Fibroblast of upper back skin (primary cell): ENCODE results near the gene GAGE12J.
"Not testable (repeated sequence)": the region's sequence is repeated elsewhere in the genome, so short reads cannot be mapped to it uniquely, and the experiment has no call there.

Source experiments
- DNase-seq: peaks from one replicate; pipeline ENCODE4 v3.0.0-alpha.2; 2013

Gene GAGE12J

GRCh38 chrX:49312176-49312575 is 9.7 kb upstream of the GAGE12J start:
- no peak for DNase-seq

DNA sequence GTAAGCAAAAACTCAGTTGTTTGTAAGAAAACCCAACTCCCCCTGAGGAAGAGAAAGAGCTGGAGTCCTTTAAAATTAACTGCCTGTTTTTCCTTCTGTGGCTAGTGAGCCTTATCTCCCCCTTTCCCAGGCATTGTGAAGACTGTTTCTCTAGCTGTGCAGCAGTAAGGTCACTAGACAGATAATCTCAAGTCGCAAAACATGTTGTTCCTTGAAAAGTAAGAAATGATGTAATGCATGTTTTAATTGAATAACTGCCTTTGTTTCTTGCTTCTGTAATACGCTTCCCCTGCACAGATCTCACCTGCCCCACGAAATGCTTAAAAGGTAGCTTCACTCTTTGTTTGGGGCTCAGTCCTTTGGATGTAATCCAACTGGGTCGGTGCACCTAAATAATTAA is 5.8 kb upstream of the GAGE12J start:
- no peak for DNase-seq

GRCh38 chrX:49322266-49322665 is 429 bp downstream of the GAGE12J start:
- not testable (repeated sequence) for DNase-seq

GRCh38 chrX:49323735-49324134 is 1.9 kb downstream of the GAGE12J start:
- not testable (repeated sequence) for DNase-seq

DNA sequence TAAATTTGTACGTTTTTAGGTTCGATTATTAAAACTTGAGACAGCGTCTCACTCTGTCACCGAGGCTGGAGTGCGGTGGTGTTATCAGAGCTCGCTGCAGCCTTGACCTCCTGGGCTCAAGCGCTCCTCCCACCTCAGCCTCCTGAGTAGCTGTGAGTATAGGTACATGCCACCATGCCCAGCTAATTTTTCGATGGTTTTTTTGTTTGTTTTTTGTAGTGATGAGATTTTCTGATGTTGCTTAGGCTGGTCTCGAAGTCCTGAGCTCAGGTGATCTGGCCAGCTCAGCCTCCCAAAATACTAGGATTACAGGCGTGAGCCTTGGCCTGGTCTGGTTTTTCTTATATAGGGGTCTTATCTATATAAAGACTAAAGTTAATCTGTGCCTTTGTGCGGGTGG is 8.6 kb downstream of the GAGE12J start:
- not testable (repeated sequence) for DNase-seq

DNA sequence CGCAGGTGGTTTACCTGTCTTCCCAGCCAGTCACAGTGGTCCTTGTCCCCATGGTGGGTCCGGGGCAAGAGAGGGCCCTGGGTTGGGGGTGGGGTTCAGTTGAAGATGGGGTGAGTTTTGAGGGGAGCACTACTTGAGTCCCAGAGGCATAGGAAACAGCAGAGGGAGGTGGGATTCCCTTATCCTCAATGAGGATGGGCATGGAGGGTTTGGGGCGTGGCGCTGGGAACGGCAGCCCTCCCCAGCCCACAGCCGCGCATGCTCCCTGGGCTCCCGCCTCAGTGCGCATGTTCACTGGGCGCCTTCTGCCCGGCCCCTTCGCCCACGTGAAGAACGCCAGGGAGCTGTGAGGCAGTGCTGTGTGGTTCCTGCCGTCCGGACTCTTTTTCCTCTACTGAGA is 9.4 kb downstream of the GAGE12J start, which contains the start of gene GAGE13:
TSS of gene GAGE13 (plus strand) at position 301 of the 400 bp plus-strand sequence. CDS start 1,156 bp downstream, outside the sequence.
- DNase-seq = not testable (repeated sequence)

- not testable (repeated sequence) for DNase-seq
Observed at GRCh38 chrX:49331841-49332240, 10.0 kb downstream of the GAGE12J start.

DNA sequence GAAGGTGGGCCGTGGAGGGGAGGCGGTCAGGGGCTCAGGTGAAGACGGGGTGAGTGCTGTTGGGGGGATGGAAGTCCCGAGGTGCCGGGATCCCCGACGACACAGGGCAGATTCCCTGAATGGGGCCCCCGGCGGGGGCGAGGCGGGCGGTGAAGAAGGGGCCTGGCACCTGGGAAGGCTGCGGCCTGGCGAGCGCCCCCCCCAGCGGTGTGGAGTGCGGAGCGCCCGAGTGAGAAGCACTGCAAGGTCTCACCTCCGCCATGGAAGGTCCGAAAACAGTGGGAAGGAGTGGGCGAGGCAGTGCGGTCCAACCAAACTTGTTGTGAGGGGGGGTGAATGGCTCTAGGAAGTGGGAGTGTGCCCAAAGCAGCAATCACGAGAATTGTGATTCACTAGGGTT is 19.6 kb downstream of the GAGE12J start:
- DNase-seq = not testable (repeated sequence)

- DNase-seq = not testable (repeated sequence)
Observed at GRCh38 chrX:49344496-49345175, 22.8 kb downstream of the GAGE12J start.

DNA sequence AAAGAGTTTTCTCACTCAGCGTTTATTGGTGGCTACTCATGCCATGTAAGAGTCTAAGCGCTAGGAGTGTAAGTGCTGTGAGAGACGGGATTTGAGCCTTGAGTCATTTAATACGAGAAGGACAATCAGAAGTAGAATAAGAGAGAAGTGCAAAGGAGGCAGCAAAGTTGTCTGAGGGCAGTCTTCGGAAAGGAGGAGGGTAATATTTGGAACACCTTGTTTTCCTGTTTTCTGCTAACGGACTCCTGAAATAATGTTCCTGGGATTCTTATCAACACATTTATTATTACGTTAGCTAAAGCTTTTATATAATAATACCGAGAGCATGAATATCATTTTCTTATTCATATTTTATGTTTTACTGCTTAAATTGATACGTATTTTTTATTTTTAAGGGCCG is 23.6 kb downstream of the GAGE12J start:
- not testable (repeated sequence) for DNase-seq

GRCh38 chrX:49346150-49346549 is 24.3 kb downstream of the GAGE12J start:
- DNase-seq = not testable (repeated sequence)
